GM18508 (cell line): ENCODE results near the gene ZDHHC11.
"Not testable (repeated sequence)": the region's sequence is repeated elsewhere in the genome, so short reads cannot be mapped to it uniquely, and the experiment has no call there.

Experiments
- ATAC-seq: cut with Tn5 transposase; IDR thresholded peaks from one replicate; pipeline ENCODE4 v1.9.1; 2021; ENCODE audit warnings: moderate number of reproducible peaks; ENCODE audit not compliant: insufficient read depth, unreplicated experiment

The ZDHHC11 gene

GRCh38 chr5:751992-752391 lies 98.8 kb downstream of the ZDHHC11 start:
- ATAC-seq = not testable (repeated sequence)

GRCh38 chr5:751496-751895 lies 99.3 kb downstream of the ZDHHC11 start:
- no peak for ATAC-seq

GRCh38 chr5:750226-750625 lies 100.6 kb downstream of the ZDHHC11 start:
- ATAC-seq = not testable (repeated sequence)

GRCh38 chr5:749101-749670 lies 101.6 kb downstream of the ZDHHC11 start:
- no peak for ATAC-seq

- not testable (repeated sequence) for ATAC-seq
Measured at GRCh38 chr5:748011-748980, 102.5 kb downstream of the ZDHHC11 start.

GRCh38 chr5:747303-747844 lies 103.4 kb downstream of the ZDHHC11 start:
- ATAC-seq = not testable (repeated sequence)

- ATAC-seq = no peak
Measured at GRCh38 chr5:746258-746761, 104.5 kb downstream of the ZDHHC11 start.
